Glutamatergic neuron (in vitro differentiated cells): ENCODE results near the gene KRTAP5-1. TPM values are rescaled to one million over a fixed set of nuclear protein-coding genes. Genes with fewer than 3 reads are reported as not detected.

Source experiments
- DNase-seq: peaks from one replicate; pipeline ENCODE4 v3.0.0; 2022
- H3K27ac Mint-ChIP-seq: one replicate; pipeline ENCODE4 v1.8.0; 2020; ENCODE audit warnings: mild to moderate bottlenecking, mixed read lengths, inconsistent platforms; ENCODE audit not compliant: unreplicated experiment
- H3K27me3 Mint-ChIP-seq: one replicate; pipeline ENCODE4 v1.8.0; 2020; ENCODE audit warnings: mild to moderate bottlenecking, moderate library complexity, mixed read lengths, inconsistent platforms; ENCODE audit not compliant: unreplicated experiment
- H3K36me3 Mint-ChIP-seq: one replicate; pipeline ENCODE4 v1.8.0; 2020; ENCODE audit warnings: mild to moderate bottlenecking, mixed read lengths, inconsistent platforms; ENCODE audit not compliant: unreplicated experiment
- H3K4me1 Mint-ChIP-seq: one replicate; pipeline ENCODE4 v1.8.0; 2020; ENCODE audit warnings: mild to moderate bottlenecking, low read depth, mixed read lengths, inconsistent platforms; ENCODE audit not compliant: unreplicated experiment
- H3K4me3 Mint-ChIP-seq: one replicate; pipeline ENCODE4 v1.8.0; 2020; ENCODE audit warnings: mild to moderate bottlenecking, mixed read lengths, inconsistent platforms; ENCODE audit not compliant: unreplicated experiment
- H3K9me3 Mint-ChIP-seq: one replicate; pipeline ENCODE4 v1.8.0; 2020; ENCODE audit warnings: mild to moderate bottlenecking, moderate library complexity, mixed read lengths, inconsistent platforms; ENCODE audit not compliant: unreplicated experiment
- total RNA-seq: library from RNA; stranded (reverse); fragmentation: NEBNext Ultra II Directional; extraction: Animal tissue kit (Norgen Biotek cat#: 25700); gene quantifications from one replicate; pipeline ENCODE4 v1.2.1, GENCODE V29; 2021; ENCODE audit not compliant: unreplicated experiment
- TF ChIP-seq, protein P1 (sequence below): fragments of 200-600 bp; sonication (generic); IDR thresholded peaks from one replicate; pipeline ENCODE4 v1.5.0; 2021; ENCODE audit not compliant: partially characterized antibody, unreplicated experiment

The KRTAP5-1 gene
- total RNA-seq, 1 donor from 2014 or later: not detected

DNA sequence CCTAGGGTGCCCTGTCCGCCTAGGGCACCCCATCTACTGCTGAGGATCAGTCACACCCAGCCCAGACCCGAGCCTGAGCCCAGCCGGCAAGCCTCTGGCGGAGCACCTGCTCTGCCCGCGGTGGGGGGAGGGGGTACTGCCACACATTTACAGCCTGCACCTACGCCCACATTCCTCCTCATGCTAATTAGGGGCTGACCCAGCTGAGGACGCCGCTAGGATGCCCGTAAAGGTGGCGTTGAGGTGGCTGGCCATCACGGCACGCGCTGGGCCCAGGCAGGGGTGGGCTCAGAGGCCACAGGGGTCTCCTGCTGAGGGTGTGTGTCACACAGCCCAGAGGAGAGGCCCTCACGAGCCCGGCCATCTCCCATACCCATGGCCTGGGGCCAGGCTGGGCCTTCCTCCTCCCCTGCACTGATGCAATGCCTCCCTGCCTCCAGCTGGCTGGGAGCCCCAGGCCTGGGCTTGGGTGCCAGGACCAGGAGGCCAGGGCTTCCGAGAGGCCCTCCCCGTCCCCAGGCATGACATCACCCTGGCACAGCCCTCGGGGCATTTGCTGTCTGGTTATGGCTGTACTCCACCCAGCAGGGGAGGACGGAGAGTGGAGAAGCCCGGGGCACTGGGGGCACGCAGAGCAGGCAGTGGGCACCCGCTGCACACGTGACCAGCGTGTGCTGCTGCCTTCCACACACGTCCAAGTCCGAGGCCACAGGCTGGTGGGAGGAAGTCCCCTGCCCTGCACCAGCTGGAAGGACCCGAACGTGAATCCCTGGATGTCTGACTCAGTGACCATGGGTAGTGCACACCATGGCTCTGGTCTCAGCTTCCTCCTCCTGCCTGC, 25.8 kb downstream of the KRTAP5-1 start:
- Mint-ChIP-seq H3K4me1 (peaks cover 4% of the 10 kb centered on the region), H3K36me3 (no peaks in the 10 kb centered on the region), H3K4me3 (no peak overlapping the region), H3K27me3 (peaks cover 11% of the 10 kb centered on the region), H3K27ac (no peak overlapping the region), H3K9me3 (peaks cover 8% of the 10 kb centered on the region)
- TF ChIP-seq, protein P1, sequence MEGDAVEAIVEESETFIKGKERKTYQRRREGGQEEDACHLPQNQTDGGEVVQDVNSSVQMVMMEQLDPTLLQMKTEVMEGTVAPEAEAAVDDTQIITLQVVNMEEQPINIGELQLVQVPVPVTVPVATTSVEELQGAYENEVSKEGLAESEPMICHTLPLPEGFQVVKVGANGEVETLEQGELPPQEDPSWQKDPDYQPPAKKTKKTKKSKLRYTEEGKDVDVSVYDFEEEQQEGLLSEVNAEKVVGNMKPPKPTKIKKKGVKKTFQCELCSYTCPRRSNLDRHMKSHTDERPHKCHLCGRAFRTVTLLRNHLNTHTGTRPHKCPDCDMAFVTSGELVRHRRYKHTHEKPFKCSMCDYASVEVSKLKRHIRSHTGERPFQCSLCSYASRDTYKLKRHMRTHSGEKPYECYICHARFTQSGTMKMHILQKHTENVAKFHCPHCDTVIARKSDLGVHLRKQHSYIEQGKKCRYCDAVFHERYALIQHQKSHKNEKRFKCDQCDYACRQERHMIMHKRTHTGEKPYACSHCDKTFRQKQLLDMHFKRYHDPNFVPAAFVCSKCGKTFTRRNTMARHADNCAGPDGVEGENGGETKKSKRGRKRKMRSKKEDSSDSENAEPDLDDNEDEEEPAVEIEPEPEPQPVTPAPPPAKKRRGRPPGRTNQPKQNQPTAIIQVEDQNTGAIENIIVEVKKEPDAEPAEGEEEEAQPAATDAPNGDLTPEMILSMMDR: no peak
- peak; percentile 22 for DNase-seq

DNA sequence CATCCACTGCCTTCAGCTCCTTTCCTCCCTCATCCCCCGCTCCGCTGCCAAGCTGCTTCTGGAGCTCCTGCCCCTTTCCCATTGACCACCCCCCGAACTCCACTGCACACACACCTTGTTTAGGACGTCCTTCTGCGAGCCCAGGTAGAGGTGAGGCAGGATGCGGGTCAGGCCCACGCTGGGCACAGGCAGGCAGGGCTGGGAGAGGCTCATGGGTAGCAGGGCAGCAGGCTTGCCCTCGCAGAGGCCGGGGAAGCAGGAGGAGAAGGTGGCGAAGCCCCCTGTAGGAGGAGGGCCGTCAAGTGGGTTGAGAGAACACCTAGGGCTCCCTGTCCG, 26.3 kb downstream of the KRTAP5-1 start:
- DNase-seq: peak; percentile 13
- Mint-ChIP-seq H3K4me3 (no peak overlapping the region), H3K4me1 (peaks cover 4% of the 10 kb centered on the region), H3K36me3 (no peaks in the 10 kb centered on the region), H3K27me3 (peaks cover 10% of the 10 kb centered on the region), H3K9me3 (peaks cover 8% of the 10 kb centered on the region), H3K27ac (no peak overlapping the region)
- TF ChIP-seq, protein P1: no peak

DNA sequence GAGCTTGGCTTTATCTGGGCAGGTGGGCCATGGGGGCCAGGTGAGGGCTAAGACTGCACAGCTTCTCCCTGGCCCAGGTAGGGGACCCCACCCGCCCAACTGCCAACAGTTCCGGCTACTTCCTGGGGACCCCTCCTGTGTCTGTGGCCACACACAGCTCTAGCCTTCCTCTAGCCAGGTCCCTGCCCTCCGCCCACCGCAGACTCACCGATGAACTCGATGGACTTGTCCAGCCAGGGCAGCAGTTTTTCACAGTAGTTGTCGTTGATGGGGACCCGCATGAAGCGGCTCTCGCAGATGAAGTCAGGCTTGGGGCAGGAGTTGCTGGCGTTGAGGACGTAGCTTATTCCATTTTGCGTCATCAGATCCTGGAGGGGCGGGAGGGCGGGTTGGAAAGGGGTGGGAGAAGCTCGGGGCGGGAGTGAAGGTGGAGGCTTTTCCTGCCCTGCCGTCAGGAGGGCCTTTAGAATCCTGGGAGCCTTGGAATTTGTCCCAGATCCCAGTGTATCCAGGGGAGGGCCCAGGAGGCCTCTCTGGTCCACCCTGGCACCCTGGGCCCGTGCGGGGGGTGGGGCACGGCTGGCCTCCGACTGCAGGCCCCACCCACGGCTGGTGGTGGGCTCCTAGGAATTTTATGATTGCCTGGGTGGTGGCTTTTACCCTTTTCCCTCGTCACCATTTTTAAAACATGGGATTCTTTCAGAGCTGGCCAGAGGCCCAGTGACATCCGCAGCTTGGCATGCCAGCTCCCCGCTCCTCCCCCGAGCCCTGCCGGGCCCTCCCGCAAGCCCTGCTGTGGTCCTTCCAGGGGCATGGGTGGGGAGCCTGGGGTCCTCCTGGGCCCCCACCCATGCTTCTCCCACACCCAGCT, 26.9 kb downstream of the KRTAP5-1 start:
- DNase-seq: peak; percentile 19
- Mint-ChIP-seq H3K27me3 (peaks cover 15% of the 10 kb centered on the region), H3K4me1 (peaks cover 4% of the 10 kb centered on the region), H3K9me3 (peaks cover 10% of the 10 kb centered on the region), H3K4me3 (no peak overlapping the region), H3K27ac (no peak overlapping the region), H3K36me3 (no peaks in the 10 kb centered on the region)
- TF ChIP-seq, protein P1: no peak

DNA sequence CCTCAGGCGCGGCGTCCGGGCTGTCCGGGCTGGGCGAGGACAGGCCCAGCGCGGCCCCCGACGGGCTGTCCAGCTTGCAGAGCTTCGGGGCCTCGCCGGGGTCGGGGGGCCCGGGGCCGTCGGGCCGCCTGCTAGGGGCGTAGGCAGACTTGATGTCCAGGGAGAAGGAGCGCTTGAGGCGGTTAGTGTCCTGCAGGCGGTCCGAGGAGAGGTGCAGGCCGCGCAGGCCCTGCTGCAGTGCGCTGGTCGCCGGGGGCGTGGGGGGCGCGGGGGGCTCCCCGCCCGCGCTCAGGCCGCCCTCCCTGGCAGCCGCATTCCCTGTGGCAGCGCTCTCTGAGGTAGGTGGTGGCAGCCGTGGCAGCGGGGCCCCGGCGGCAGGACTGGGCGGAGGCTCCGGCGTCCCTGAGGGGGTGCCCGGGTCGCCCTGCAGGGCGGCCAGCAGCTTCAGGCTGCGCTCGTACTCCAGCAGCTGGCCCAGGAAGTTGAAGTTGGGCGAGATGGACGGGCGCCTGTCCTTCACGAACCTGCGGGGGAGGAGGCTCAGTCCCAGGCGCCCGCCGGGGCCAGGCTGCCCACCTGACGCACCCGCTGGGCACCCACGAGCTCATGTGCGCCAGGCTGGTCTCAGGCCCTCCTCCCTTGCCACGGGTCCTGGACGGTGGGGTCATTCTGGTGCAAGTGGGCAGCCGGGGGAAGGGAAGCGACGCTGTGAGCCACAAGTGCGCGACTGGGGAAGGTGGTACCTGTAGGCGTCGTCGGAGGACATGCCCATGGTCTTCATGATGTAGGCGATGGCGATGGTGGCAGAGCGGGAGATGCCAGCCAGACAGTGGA, 27.8 kb downstream of the KRTAP5-1 start:
- TF ChIP-seq, protein P1: no peak
- DNase-seq: peak; percentile 16
- Mint-ChIP-seq H3K4me3 (no peak overlapping the region), H3K36me3 (no peaks in the 10 kb centered on the region), H3K27ac (no peak overlapping the region), H3K9me3 (peaks cover 6% of the 10 kb centered on the region), H3K27me3 (peaks cover 15% of the 10 kb centered on the region), H3K4me1 (peaks cover 1% of the 10 kb centered on the region)
